GM08714 (cell line): ENCODE measurements around the gene TMEM266.

Source experiments
- H3K4me3 ChIP-seq: fragments of 200-500 bp; sonication (Bioruptor generic); 2 replicates; pipeline ENCODE4 v1.5.1; 2014; ENCODE audit warnings: mild to moderate bottlenecking, low read length, inconsistent platforms
- ZNF274 ChIP-seq: IDR thresholded peaks from 2 replicates; pipeline ENCODE4 v1.6.1; 2012; ENCODE audit warnings: mild to moderate bottlenecking, low read depth, low read length

TMEM266 gene

DNA sequence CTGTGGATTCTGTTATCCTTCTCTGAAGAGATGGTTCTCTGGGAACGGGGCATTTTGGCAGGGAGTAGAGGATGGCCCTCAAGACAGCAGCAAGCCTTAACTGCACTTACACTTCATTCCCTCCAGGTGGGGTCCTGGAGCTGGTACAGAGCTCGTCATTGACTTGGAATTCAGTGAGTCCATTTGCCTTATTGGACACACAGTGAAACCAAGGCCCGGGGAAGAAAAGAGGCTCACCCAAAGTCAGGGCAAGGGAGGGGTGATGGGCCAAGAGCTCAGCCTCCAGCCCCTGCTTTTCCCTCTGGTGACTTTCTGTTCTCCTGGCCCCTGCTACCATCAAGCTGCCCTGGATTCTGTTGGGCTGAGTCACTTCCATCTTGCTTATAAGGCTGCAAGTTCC, 125.9 kb downstream of the TMEM266 start:
- TF ChIP-seq ZNF274 = no peak
- no peak overlapping the region for H3K4me3 ChIP-seq

DNA sequence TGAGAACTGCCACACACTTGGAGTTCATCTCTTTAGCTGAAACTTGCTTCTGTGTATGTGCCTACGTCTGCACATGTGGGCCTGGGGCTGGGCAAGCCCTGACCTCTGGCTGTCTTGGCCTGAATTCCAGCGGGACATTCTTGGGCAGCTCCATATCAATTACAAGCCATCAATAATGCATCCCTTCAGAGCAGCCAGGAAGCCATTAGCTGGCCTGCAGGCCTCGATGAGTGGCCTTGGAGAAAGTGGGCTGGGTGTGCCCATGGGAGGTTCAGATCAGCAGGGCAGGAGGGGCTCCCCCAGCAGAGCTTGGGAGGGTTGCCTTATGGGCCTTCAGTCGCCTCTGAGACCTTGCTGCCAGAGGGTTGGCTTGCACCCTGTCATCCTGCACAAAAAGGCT, 127.4 kb downstream of the TMEM266 start:
- H3K4me3 ChIP-seq = no peak overlapping the region
- no peak for TF ChIP-seq ZNF274

DNA sequence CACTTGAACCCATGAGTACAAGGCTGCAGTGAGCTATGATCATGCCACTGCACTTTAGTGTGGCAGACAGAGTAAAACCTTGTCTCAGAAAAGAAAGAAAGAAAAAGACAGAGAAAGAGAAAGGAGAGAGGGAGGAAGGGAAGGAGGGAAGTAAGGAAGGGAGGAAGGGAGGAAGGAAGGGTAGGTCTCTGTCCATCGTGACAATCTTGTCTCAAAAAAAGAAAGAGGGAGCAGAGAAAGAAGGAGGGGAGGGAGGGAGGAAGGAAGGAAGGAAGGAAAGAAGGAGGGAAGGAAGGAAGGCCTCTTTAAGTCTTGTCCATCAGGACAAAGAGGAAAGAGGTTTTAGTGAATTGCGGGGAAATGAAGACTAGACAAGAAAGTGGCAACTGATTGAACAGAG, 129.3 kb downstream of the TMEM266 start:
- TF ChIP-seq ZNF274 = no peak
- no peak overlapping the region for H3K4me3 ChIP-seq

DNA sequence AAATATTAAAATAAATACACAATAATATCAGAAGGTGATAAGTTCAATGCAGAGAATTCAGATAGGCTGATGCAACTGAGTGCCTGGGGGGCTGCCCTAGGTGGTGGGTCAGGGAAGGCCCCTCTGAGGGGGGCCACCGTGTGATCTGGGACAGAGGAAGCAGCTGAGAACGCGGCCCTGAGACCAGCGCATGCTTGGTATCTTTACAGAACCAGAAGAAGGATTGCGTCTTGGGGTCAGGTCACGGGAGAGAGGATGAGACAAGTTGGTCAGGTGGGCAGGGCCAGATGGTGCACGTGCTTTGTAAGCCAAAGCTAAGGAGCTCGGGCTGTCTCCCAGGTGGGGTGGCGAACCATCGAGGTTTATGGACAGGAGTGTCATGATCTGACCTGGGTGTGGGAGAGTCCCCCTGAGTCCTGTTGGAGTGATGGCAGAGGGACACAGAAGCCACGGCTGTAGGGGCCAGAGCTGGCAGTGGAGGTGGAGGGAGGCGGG, 130.3 kb downstream of the TMEM266 start:
- TF ChIP-seq ZNF274 = no peak
- H3K4me3 ChIP-seq = no peak overlapping the region

DNA sequence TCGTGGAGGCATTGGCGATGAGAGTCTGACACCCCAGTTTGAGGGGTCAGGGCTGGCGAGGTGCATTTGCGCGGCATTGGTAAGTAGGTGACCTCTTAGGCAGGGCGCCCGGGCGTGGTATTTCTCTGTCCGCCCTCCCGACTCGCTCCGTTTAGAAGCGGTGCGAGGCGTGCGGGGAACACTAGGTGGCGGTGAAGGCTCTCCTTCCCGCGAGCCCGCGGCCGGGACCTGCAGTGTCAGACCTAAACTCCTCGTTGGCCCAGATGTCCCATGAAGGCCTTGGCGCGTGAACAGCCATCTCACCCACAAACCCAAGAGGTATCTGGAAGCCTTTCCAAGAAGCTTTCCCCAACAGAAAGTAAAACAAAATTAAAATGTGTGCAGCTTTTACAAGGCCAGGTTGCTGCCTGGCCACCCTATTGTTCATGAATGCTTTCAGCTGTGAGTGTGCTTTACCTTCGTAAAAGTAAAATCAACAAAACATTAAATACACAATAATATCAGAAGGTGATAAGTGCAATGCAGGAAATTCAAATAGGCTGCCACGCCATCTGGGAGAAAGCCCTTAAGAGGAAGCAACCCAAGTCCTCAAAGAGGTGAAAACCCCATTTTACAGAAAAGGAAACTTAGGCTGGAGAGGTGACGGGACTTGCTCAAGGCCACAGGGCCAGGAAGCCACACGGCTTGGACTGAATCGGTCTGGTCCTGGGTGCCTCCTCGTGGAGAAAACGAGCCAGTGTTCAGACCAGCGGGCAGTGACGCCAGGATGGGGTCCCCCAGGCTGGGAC, 131.2 kb downstream of the TMEM266 start:
- H3K4me3 ChIP-seq = no peak overlapping the region
- TF ChIP-seq ZNF274 = no peak

DNA sequence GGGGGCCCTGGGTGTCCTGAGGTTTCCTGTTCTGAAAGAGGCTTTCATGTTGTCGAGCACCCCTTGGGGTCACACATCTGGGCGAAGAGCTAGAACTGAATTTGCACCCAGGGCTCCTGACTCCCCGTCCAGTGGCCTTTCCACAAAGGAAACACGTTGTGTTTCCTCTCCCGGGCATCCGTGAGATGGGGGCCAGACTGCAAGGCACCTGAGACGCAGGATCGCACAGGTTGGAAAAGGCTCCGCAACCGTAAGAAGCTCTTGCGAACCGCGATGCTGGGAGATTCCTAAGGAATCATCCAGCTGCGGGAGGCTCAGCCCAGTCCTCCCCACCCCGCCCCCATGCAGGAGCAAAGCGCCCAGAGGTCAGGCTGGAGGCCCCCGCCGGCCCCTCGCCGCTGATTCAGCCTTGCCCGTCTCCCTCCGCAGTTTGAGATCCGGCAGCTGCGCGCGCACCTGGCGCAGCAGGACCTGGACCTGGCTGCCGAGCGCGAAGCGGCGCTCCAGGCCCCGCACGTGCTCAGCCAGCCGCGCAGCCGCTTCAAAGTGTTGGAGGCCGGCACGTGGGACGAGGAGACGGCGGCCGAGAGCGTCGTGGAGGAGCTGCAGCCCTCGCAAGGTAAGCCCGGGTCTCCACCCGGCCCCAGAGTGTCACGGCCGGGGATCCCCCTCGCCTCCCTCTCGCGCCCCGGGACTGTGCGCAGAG, 131.9 kb downstream of the TMEM266 start:
- no peak overlapping the region for H3K4me3 ChIP-seq
- TF ChIP-seq ZNF274 = no peak

DNA sequence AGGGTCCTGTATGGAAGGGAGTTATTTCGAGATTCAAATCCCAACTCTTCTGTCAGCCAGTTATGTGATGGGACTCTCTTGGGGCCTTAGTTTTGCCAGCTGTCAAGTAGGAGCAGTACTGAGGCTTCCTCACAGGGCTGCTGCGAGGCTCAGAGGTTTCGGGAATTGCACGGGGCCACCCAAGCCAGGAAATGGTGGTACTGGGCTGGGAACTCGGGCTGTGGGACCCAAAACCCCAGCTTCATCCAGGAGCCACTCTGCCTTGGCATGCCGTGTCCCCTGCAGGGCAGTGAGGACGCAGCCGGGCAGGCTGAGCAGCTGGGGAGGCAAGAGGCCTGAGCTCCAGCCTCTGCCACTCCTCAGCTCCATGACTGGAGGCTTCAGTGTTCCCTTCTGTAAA, 132.9 kb downstream of the TMEM266 start:
- TF ChIP-seq ZNF274 = no peak
- no peak overlapping the region for H3K4me3 ChIP-seq

DNA sequence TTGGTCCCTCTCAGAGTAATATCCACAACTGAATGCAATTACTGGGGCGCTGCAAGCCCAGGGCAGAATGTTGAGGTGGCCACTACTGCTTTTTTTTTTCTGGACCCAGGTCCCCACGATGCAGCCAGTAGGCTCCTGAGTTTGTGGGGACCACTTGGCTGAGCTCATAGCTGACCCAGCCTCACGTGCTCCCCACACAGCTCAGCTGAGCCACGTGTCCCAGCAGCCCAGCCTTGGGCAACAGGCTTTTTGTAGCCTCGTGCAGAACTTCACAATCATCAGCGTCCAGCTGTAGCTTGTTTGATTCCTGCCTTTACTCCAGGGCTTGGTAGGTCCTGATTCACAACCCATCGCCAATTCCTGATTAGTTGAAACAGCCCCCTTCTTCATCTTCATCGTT, 134.1 kb downstream of the TMEM266 start:
- H3K4me3 ChIP-seq = no peak overlapping the region
- TF ChIP-seq ZNF274 = no peak

DNA sequence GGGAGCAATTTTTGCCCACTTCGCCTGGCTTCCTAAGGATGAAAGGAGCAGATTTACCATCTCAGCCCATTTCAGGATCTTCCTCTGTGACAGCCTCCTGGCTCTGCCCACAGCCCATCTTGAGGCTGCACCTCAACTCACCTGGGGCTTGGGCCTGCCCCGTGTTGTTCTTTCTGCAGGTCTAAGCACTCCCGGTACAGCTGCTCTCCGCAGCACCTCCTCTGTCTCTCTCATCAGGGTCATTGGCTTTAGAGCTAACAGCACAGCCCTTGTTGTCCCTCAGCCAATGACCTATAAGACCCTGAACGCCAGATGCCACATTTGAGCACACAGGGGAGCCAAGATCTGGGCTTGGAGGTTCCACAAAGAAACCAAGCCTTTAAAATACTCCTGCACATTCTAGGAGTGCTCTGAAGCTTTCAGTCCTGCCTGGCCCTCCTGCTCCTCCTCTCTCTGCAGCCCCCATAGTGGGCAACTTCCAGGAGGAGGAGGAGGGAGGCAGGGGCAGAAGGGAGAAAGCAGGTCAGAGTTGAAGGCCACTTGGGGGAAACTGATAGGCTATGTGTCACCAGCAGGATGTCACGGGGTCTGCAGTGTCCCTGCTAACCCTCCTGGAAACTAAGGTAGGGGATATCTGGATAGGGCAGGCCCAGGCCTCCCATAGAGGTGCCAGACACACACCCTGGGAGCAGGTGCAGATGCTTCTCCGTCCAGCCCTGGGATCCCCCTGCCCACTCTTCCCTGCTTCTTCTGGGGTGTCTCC, 135.9 kb downstream of the TMEM266 start:
- no peak overlapping the region for H3K4me3 ChIP-seq
- no peak for TF ChIP-seq ZNF274

DNA sequence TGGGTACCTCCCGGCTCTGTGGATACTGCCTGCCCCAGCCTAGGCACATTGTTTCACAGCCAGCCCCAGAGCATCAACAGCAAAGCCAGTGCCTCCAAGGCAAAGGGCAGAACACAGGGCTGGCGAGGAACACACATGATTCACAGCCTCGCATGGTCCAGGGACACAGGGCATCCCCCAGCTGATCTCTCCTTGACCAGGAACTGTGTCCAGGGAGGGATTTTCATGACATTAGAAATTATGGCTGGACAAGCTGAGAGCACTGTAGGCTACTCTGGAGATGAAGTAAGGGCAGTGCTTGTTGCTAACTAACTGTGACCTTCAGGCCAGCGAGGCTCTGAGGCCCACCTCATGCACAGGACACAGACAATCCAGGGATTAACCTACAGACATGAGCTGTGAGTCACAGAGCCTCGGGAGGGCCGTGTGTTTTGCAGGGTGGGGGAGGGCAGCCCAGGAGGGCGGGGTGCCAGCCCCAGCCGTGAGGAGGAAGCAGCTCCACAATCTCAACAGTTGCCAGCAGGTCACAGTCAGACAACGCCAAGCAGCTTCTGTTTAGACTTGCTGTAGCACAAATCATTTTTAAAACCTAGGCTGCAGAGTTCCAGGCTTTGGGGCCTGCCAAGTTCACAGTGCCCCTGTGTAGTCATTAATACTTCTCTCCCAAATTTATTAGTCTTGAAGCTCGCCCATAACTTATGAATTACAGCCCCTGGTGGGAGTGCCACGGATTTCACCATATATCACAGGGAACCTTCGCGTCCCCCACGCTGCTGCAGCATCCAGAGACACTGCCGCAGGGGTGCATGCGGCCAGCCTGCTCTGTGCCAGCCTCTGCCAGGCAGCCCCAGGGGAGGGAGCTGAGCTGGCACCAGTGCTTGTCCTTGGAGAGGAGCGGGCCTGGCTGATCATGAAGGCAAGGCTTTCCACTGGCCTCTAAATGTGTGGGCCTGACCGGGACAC, 136.8 kb downstream of the TMEM266 start:
- H3K4me3 ChIP-seq = no peak overlapping the region
- no peak for TF ChIP-seq ZNF274

DNA sequence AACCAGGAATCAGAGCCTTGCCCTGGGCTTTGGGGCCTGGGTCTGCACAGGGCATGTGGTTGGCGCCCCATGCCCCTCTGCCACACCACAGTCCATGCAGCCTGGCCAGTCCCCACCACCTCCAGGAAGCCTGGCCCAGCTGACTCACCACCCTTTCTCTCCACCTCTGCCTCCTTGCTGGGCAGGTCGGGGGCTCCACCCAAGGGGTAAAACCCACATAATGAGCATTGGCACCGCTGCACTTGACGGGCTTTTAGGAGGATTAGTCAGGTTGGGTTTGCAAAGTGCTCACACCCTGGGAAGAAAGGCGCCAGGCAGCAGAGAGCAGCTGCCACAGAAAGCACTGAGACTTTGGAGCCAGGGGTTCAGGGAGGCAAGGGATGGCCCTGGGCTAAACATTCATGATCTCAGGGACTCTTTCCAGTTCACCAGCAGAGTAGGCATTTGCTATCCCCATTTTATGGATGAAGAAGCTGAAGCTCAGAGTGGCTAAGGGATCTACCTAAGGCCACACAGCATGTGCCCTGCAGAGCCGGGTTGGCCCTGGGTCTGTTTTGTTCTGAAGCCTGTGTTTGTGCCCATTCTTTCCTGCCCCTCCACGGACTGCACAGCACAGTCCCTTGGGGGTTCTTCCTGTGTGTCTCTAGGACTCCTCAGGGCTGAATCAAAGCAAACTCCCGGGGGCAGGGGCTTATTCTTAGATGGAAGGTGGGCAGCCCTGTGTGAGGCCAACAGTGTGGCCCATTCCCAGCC, 138.1 kb downstream of the TMEM266 start:
- H3K4me3 ChIP-seq = no peak overlapping the region

DNA sequence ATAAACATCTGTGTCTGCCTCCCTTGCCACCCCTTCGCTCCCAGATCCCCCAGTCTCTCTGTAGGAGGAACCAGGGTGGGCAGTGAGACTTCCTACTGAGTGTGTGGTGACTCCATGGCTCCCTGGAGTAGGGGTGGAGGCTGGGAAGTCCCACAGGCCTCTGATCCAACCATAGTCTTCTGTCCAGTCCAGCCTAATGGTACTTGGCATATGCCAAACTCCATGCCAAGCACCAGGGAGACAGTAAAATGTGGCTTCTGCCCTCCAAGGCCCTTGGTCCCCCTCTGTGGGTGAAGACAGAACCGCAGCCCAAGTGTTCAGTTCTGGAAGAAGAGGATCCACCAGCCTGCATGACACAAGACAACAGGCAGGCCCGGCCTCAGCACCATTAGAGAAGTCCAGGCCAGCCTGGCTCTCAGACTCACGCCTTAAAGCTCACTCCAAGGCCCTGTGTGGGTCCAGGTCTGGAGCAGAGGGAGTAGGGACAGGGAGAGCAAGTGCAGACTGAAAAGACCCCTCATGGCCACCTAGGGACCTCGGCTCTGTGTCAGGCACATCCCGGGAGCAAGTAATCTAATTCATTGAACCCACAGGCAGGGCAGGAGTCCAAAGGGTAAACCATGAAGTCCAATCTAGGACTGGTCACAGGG, 138.8 kb downstream of the TMEM266 start:
- H3K4me3 ChIP-seq = no peak overlapping the region
- no peak for TF ChIP-seq ZNF274

More for the DNA sequence above, 138.1 kb downstream of the TMEM266 start:
- no peak for TF ChIP-seq ZNF274
